ENCODE data around the gene HPSE2.
"Not testable (repeated sequence)": the region's sequence is repeated elsewhere in the genome, so short reads cannot be mapped to it uniquely, and the experiment has no call there.

HPSE2 gene

DNA sequence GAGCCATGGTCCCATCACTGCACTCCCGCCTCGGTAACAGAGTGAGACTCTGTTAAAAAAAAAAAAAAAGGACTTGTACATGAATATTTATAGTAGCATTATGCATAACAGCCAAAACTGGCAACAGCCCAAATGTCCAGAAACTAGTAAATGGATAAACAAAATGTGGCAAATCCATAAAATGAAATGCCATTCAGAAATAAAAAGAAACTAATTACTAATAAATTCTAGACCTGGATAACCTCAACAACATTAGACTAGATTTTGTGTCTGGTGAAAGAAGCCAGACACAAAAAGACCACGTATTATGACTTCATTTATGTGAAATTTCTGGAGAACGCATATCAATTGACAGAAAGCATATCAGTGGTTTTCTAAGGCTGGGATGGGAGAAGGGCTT is 74.5 kb downstream of the HPSE2 start:
- DNase-seq (ENCODE audit: low read depth) = no peak

DNA sequence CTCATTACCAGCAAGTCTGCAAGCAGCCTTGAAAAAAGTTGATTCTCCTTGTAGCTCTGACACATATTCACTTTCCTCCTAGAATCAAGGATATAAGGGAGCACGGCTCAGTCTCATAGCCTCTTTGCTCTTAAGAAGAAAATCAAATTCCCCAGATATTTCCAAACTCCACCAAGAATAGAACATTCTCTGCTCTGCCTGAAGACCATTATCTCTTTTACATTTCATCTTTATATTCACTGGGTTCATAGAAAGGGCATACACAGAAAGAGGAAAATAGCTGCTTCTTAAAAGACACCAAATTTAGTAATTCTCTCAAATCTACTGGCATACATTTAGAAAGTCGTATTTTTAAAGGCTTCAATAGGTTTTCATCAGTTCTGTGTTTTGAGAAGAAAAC is 92.0 kb downstream of the HPSE2 start:
- DNase-seq (ENCODE audit: low read depth) = no peak

GRCh38 chr10:99143011-99143410 is 92.6 kb downstream of the HPSE2 start:
- no peak for DNase-seq (ENCODE audit: low read depth)

DNA sequence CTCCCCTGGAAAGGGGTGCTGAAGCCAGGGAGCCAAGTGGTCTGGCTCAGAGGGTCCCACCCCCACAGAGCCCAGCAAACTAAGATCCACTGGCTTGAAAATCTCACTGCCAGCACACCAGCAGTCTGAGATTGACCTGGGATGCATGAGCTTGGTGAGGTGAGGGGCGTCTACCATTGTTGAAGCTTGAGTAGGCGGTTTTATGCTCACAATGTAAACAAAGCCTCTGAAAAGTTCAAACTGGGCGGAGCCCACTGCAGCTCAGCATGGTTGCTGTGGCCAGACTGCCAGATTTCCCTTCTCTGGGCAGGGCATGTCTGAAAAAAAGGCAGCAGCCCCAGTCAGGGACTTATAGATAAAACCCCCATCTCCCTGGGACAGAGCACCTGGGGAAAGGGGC is 102.8 kb downstream of the HPSE2 start:
- not testable (repeated sequence) for DNase-seq (ENCODE audit: low read depth)

GRCh38 chr10:99125879-99126278 is 109.8 kb downstream of the HPSE2 start:
- DNase-seq (ENCODE audit: low read depth) = no peak

GRCh38 chr10:99124376-99124775 is 111.3 kb downstream of the HPSE2 start:
- no peak for DNase-seq (ENCODE audit: low read depth)

DNA sequence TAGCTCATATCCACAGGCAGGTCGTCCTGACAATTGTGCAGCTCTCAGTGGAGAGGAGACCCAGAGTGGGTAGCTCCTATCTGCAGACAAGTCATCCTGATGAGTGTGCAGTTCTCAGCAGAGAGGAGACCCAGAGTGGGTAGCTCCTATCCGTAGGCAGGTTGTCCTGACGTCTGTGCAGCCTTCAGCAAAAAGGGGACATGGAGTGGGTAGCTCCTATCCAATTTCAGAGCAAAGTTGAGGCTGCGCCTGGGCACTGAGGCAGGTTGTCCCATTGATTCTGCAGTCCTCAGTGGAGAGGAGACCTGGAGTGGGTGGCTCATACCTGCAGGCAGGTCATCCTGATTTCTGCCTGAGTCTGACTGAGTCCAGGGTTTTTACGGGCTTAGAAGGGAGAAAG is 111.8 kb downstream of the HPSE2 start:
- DNase-seq (ENCODE audit: low read depth) = no peak

- DNase-seq (ENCODE audit: low read depth) = no peak
Measured at GRCh38 chr10:99123336-99123735, 112.3 kb downstream of the HPSE2 start.

GRCh38 chr10:99119258-99119748 is 116.3 kb downstream of the HPSE2 start:
- DNase-seq (ENCODE audit: low read depth) = no peak

DNA sequence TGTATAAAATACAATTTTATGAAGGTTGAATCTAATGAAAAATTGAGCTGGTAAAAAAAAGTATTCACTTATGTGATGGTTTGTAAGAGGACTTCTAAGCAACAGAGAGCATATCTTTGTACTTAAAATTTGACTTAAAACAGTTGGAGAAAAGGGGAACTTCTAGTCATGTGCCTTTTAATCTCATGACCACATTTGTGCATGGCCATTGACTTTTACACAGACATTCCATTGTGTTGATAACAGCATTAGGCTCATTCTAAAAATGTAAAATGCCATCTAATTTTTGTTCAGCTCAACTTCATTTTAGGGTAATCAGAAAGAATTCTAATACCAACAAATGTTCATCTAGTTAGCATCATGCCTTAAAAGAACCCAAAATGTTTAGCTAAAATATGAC is 119.9 kb downstream of the HPSE2 start:
- DNase-seq (ENCODE audit: low read depth) = no peak

- no peak for DNase-seq (ENCODE audit: low read depth)
Measured at GRCh38 chr10:99085358-99085757, 150.3 kb downstream of the HPSE2 start.

DNA sequence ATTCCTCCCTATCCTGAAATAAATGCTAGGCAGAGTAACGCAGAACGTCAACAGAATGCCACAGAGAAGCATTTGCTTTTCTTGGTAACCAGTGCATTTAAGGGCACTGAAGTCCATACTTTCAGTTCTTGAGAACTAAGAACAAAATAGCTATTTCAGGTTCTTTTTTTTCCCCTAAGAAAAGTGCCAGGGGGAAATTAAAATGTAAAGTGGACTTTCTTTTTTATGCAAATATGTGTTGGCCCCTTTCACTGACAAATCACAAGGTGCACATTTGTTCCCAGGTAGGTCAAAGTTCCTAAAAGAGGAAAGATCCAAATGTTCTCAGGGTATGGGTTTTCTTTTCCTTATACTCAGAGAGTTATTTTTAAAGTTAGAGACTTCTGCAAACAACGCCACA is 151.5 kb downstream of the HPSE2 start:
- no peak for DNase-seq (ENCODE audit: low read depth)

DNA sequence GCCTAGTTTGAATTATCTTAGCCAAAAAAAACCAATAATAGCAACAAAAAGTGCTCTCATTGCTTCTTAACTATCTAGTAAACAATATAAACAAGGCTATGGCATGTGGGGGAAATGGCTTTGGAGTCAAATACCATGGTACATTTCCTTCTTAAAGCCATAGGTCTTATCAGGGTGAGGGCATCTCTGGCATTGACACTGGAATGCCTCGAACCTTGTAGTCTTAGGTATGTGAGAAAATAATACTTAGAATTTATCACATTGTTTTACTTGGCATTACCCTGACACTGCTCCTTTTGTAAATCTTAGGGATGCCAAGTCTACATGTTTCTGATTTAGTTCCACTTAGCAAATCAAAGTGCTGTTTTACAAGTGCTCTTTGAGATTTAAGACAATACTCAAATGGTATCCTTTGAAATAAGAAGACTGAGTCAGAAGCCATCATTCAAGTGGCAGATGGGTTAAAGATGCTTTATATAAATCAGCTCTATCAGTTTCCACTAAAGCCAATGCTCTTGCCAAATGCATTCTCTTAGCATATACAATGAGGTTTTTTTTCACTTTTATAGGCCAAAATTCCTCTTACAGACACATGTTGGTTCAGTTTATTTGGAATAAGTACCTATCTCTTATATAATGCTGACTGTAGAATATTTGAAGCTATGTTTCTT is 155.2 kb downstream of the HPSE2 start:
- no peak for DNase-seq (ENCODE audit: low read depth)

DNA sequence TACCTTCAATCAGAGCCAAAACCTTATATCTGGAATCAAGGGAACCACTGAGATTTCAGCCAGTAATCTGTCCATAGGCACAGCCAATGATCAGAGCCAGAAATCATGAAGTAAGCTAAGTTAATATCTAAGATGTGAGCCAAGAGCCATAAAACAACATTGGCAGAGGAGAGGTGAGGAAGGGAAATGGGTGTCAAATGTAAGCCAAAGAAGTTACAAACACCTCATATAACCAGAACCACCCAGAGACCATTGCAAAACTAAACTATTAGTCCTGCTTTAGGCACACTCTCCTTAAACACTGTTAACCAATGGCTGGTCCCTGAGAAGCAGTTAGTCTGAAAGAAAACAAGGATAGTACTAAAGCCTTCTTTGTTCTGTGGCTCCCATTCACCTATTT is 173.1 kb downstream of the HPSE2 start:
- no peak for DNase-seq (ENCODE audit: low read depth)

GRCh38 chr10:99058762-99059161 is 176.9 kb downstream of the HPSE2 start:
- no peak for DNase-seq (ENCODE audit: low read depth)

GRCh38 chr10:99057936-99058690 is 177.5 kb downstream of the HPSE2 start:
- no peak for DNase-seq (ENCODE audit: low read depth)

DNA sequence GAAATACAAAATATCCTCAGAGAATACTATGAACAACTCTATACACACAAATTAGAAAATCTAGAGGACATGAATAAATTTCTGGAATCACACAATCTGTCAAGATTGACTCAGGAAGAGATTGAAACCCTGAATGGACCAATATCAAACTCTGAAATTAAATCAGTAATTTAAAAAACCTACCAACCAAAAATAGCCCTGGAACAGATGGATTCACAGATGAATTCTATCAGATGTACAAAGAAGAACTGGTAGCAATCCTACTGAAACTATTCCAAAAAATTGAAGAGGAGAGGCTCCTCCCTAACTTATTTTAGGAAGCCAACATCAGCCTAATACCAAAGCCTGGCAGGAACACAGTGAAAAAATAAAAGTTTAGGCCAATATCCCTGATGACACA is 190.0 kb downstream of the HPSE2 start:
- DNase-seq (ENCODE audit: low read depth) = no peak

GRCh38 chr10:99042051-99042771 is 193.4 kb downstream of the HPSE2 start:
- no peak for DNase-seq (ENCODE audit: low read depth)

DNA sequence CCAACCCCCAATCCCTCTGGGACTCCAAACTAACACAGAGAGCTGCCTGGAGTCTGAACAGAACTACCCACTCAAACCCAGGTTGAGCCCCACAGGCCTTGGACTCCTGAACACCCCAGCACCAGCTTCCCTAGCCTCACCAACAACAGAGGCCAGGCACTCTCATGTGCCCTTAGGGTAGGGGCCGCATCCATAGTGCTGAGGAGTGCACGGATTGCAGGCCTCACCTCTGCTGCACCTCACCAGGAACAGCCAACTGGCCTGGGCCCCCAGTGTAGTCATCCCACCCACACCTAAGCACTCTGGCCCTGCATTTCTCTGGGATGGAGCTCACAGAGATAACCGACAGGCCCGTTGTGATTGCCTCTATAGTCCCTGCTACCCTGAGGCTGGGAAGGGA is 194.2 kb downstream of the HPSE2 start:
- no peak for DNase-seq (ENCODE audit: low read depth)

- DNase-seq (ENCODE audit: low read depth) = no peak
Measured at GRCh38 chr10:99013885-99014284, 221.8 kb downstream of the HPSE2 start.

DNA sequence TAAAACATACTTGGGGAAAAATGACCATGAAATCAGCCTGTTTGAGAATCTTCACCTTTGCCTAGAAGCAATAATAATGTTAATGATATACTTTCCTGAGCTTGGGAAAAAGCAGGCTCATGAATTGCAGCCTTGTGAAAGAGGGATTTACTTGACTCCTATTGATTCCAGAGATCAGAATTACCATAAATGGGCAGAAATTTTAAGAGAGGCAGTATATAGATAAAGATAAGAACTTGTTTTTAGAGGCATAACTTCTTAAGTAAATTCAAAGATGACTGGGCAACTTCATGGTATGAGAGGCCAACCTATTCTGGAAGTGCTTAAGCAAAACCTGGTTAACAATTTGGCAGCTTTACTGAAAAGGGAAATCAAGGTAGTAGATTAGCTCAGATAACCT is 225.4 kb downstream of the HPSE2 start:
- DNase-seq (ENCODE audit: low read depth) = no peak

GRCh38 chr10:99008054-99008453 is 227.6 kb downstream of the HPSE2 start:
- DNase-seq (ENCODE audit: low read depth) = no peak

GRCh38 chr10:99007457-99007856 is 228.2 kb downstream of the HPSE2 start:
- no peak for DNase-seq (ENCODE audit: low read depth)

Data from amniotic epithelial cell (primary cell).